GM20431 (cell line): ENCODE results near the gene SLC6A11.

Experiments
- in situ Hi-C: fragments of 300-500 bp; cut with MseI, MboI; formaldehyde crosslinking; loops from one replicate; pipeline ENCODE4 v1.15.0; 2020; ENCODE audit warnings: low sequenced_read_pairs; ENCODE audit not compliant: unreplicated experiment

The SLC6A11 gene

GRCh38 chr3:10926256-10926810, 110.3 kb downstream of the SLC6A11 start:
- in situ Hi-C loops, result no loop called here

GRCh38 chr3:10926811-10927521, 110.9 kb downstream of the SLC6A11 start:
- in situ Hi-C loops, result no loop called here

GRCh38 chr3:10927551-10927950, 111.5 kb downstream of the SLC6A11 start:
- in situ Hi-C loops, result no loop called here

GRCh38 chr3:10928407-10928960, 112.5 kb downstream of the SLC6A11 start:
- in situ Hi-C loops, result no loop called here

GRCh38 chr3:10928961-10929471, 113.0 kb downstream of the SLC6A11 start:
- in situ Hi-C loops, result no loop called here

GRCh38 chr3:10929978-10930665, 114.1 kb downstream of the SLC6A11 start:
- in situ Hi-C loops, result no loop called here

- in situ Hi-C loops, result no loop called here
These were observed 114.6 kb downstream of the SLC6A11 start for GRCh38 chr3:10930666-10931040.

GRCh38 chr3:10932596-10932995, 116.6 kb downstream of the SLC6A11 start:
- in situ Hi-C loops, result no loop called here

- in situ Hi-C loops, result no loop called here
These were observed 117.0 kb downstream of the SLC6A11 start for GRCh38 chr3:10933021-10933420.

- in situ Hi-C loops, result no loop called here
These were observed 117.4 kb downstream of the SLC6A11 start for GRCh38 chr3:10933470-10933804.

GRCh38 chr3:10933805-10934481, 117.9 kb downstream of the SLC6A11 start:
- in situ Hi-C loops, result no loop called here

- in situ Hi-C loops, result no loop called here
These were observed 119.0 kb downstream of the SLC6A11 start for GRCh38 chr3:10935028-10935427.

GRCh38 chr3:10935846-10936631, 120.0 kb downstream of the SLC6A11 start:
- in situ Hi-C loops, result no loop called here

GRCh38 chr3:10936686-10937085, 120.7 kb downstream of the SLC6A11 start:
- in situ Hi-C loops, result no loop called here

GRCh38 chr3:10937141-10937825, 121.3 kb downstream of the SLC6A11 start:
- in situ Hi-C loops, result no loop called here

- in situ Hi-C loops, result no loop called here
These were observed 123.5 kb downstream of the SLC6A11 start for GRCh38 chr3:10939556-10939955.

GRCh38 chr3:10940106-10940505, 124.1 kb downstream of the SLC6A11 start:
- in situ Hi-C loops, result no loop called here

- in situ Hi-C loops, result no loop called here
These were observed 125.9 kb downstream of the SLC6A11 start for GRCh38 chr3:10941972-10942371.

- in situ Hi-C loops, result no loop called here
These were observed 126.7 kb downstream of the SLC6A11 start for GRCh38 chr3:10942690-10943205.
